ENCODE results near the gene NPTN. TPM values are rescaled to one million over a fixed set of nuclear protein-coding genes. Genes with fewer than 3 reads are reported as not detected.

NPTN gene
- total and polyA plus RNA-seq, 2 of the 13 experiments (the other 11 are each of a cell fraction or from before 2014, with no cell fraction given) = 78.0 to 110 TPM

DNA sequence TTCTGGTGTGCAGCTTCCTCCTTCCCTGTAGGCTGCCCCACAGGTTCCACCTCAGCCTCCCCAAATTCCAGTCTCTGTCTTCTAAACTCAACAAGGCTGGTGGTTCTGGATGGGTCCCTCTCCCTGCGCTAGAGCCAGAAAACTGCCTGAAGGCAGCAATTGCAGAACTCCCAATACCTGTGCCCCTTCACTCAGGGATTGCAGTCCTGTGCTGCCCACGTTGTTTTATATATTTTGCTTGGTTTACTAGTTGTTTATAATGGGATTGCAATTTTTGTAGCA lies 14.8 kb upstream of the NPTN start (continued):
- TF ChIP-seq HNRNPL (IDR thresholded peaks at IDR 0.05; ENCODE audit: low read depth, low read length) = no peak
- no peak for TF ChIP-seq FOXO1 (CRISPR knock-in tag; IDR thresholded peaks at IDR 0.05)
- no peak for TF ChIP-seq RFX5 (IDR thresholded peaks at IDR 0.05; ENCODE audit: low read depth, low read length)
- TF ChIP-seq ZNF616 (CRISPR knock-in tag; IDR thresholded peaks at IDR 0.05; ENCODE audit: low read depth) = no peak
- no peak for TF ChIP-seq SP2 (CRISPR knock-in tag; IDR thresholded peaks at IDR 0.05)
- no peak for TF ChIP-seq FUBP1 (CRISPR knock-in tag; IDR thresholded peaks at IDR 0.05; ENCODE audit: borderline replicate concordance)
- TF ChIP-seq FOSL1 (CRISPR knock-in tag; IDR thresholded peaks at IDR 0.05; ENCODE audit: borderline replicate concordance) = no peak
- TF ChIP-seq HOXA9 (CRISPR knock-in tag; IDR thresholded peaks at IDR 0.05; ENCODE audit: borderline replicate concordance) = no peak
- no peak for TF ChIP-seq CHD2 (IDR thresholded peaks at IDR 0.05; ENCODE audit: low read depth, low read length)
- no peak for TF ChIP-seq ZNF430 (CRISPR knock-in tag; IDR thresholded peaks at IDR 0.05)
- TF ChIP-seq, protein P1, sequence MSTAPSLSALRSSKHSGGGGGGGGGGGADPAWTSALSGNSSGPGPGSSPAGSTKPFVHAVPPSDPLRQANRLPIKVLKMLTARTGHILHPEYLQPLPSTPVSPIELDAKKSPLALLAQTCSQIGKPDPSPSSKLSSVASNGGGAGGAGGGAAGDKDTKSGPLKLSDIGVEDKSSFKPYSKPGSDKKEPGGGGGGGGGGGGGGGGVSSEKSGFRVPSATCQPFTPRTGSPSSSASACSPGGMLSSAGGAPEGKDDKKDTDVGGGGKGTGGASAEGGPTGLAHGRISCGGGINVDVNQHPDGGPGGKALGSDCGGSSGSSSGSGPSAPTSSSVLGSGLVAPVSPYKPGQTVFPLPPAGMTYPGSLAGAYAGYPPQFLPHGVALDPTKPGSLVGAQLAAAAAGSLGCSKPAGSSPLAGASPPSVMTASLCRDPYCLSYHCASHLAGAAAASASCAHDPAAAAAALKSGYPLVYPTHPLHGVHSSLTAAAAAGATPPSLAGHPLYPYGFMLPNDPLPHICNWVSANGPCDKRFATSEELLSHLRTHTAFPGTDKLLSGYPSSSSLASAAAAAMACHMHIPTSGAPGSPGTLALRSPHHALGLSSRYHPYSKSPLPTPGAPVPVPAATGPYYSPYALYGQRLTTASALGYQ (CRISPR knock-in tag; IDR thresholded peaks at IDR 0.05) = no peak
- no peak for TF ChIP-seq MLX (CRISPR knock-in tag; IDR thresholded peaks at IDR 0.05)
- no peak for TF ChIP-seq ZNF879 (CRISPR knock-in tag; IDR thresholded peaks at IDR 0.05)

Measured in HepG2 (cell line).